CD14-positive monocyte (primary cell): ENCODE measurements around the gene CLDN3. TPM values are rescaled to one million over a fixed set of nuclear protein-coding genes. Genes with fewer than 3 reads are reported as not detected.

Source experiments
- DNase-seq, 3 donors: peaks; one replicate each; pipeline ENCODE4 v3.0.0-alpha.2; 2011 to 2022
- H2AFZ ChIP-seq: 2 replicates; pipeline ENCODE4 v1.6.0; 2012; ENCODE audit warnings: mild to moderate bottlenecking, low read depth, low read length, inconsistent platforms; ENCODE audit not compliant: insufficient read depth, poor library complexity, severe bottlenecking
- H3K27ac ChIP-seq, 2 donors: 1 replicate in 1 of 2; 2 replicates in 1 of 2; pipeline ENCODE4 v1.5.1; 2012 to 2013; ENCODE audit warnings: low read length in 2 of 2, control low read depth in 1 of 2, inconsistent platforms in 1 of 2, low read depth in 1 of 2, mild to moderate bottlenecking in 1 of 2
- H3K27me3 ChIP-seq, 2 donors: one replicate each; pipeline versions ENCODE4 v1.6.0 to v1.6.1; 2011 to 2013; ENCODE audit warnings: low read length in 2 of 2; ENCODE audit not compliant: control insufficient read depth in 2 of 2, insufficient read depth in 2 of 2
- H3K36me3 ChIP-seq, 2 donors: replicated peaks in 1 of 2; 1 replicate in 1 of 2; 2 replicates in 1 of 2; pipeline versions ENCODE4 v1.5.1 to v1.6.1; 2012 to 2013; ENCODE audit warnings: low read length in 2 of 2, control low read depth in 1 of 2, inconsistent platforms in 1 of 2, mild to moderate bottlenecking in 1 of 2; ENCODE audit not compliant: insufficient read depth in 2 of 2, control insufficient read depth in 1 of 2
- H3K4me1 ChIP-seq, 2 donors: 1 replicate in 1 of 2; 2 replicates in 1 of 2; pipeline versions ENCODE4 v1.5.1 to v1.6.1; 2012 to 2013; ENCODE audit warnings: low read length in 2 of 2, control low read depth in 1 of 2, inconsistent platforms in 1 of 2, mild to moderate bottlenecking in 1 of 2, moderate library complexity in 1 of 2; ENCODE audit not compliant: insufficient read depth in 2 of 2, control insufficient read depth in 1 of 2
- H3K4me2 ChIP-seq: replicated peaks from 2 replicates; pipeline ENCODE3; 2012; ENCODE audit warnings: low read length, moderate library complexity, mild to moderate bottlenecking; ENCODE audit not compliant: poor library complexity, severe bottlenecking; ENCODE audit errors: extremely low read depth
- H3K4me3 ChIP-seq, 3 experiments: fragments of 200-600 bp in 1 of 3; sonication (generic) in 1 of 3; replicated peaks in 1 of 3; 1 replicate in 2 of 3; 2 replicates in 1 of 3; pipeline ENCODE4 v1.5.1; 2011 to 2013; ENCODE audit warnings: low read length in 3 of 3, mild to moderate bottlenecking in 3 of 3, control low read depth in 2 of 3, low read depth in 2 of 3, inconsistent platforms in 1 of 3, moderate library complexity in 1 of 3
- H3K79me2 ChIP-seq: 2 replicates; pipeline ENCODE4 v1.6.0; 2012; ENCODE audit warnings: mild to moderate bottlenecking, control low read depth, inconsistent platforms, low read length, moderate library complexity; ENCODE audit not compliant: insufficient read depth
- H3K9ac ChIP-seq: 2 replicates; pipeline ENCODE4 v1.6.0; 2017; ENCODE audit warnings: low read length, mild to moderate bottlenecking; ENCODE audit not compliant: insufficient read depth, poor library complexity, severe bottlenecking
- H3K9me3 ChIP-seq, 2 donors: replicated peaks in 1 of 2; 1 replicate in 1 of 2; 2 replicates in 1 of 2; pipeline versions ENCODE4 v1.5.1 to v1.6.1; 2012 to 2013; ENCODE audit warnings: low read length in 2 of 2, control low read depth in 1 of 2; ENCODE audit not compliant: control insufficient read depth in 1 of 2, insufficient read depth in 1 of 2
- H4K20me1 ChIP-seq: 2 replicates; pipeline ENCODE4 v1.6.0; 2012; ENCODE audit warnings: mild to moderate bottlenecking, low read length, control low read depth, moderate library complexity; ENCODE audit not compliant: insufficient read depth
- H3K27ac Mint-ChIP-seq, 7 donors: one replicate each; pipeline ENCODE4 v1.8.0; 2020; ENCODE audit warnings: mild to moderate bottlenecking in 7 of 7, mixed read lengths in 7 of 7, moderate library complexity in 6 of 7, inconsistent platforms in 2 of 7
- H3K27me3 Mint-ChIP-seq, 3 donors: one replicate each; pipeline ENCODE4 v1.8.0; 2021 to 2022; ENCODE audit warnings: low read depth in 3 of 3, mild to moderate bottlenecking in 3 of 3, mixed read lengths in 3 of 3, moderate library complexity in 3 of 3, inconsistent platforms in 1 of 3
- H3K36me3 Mint-ChIP-seq, 2 donors: one replicate each; pipeline ENCODE4 v1.8.0; 2020; ENCODE audit warnings: mixed read lengths in 2 of 2, inconsistent platforms in 1 of 2, mild to moderate bottlenecking in 1 of 2
- H3K4me1 Mint-ChIP-seq: one replicate; pipeline ENCODE4 v1.8.0; 2020; ENCODE audit warnings: mild to moderate bottlenecking, mixed read lengths
- H3K4me3 Mint-ChIP-seq, 2 donors: one replicate each; pipeline ENCODE4 v1.8.0; 2020; ENCODE audit warnings: mild to moderate bottlenecking in 2 of 2, mixed read lengths in 2 of 2, moderate library complexity in 1 of 2
- H3K9me3 Mint-ChIP-seq, 7 donors: one replicate each; pipeline ENCODE4 v1.8.0; 2020 to 2022; ENCODE audit warnings: mixed read lengths in 7 of 7, mild to moderate bottlenecking in 6 of 7, moderate library complexity in 6 of 7, inconsistent platforms in 2 of 7
- WGBS: methylation state at CpG from one replicate; pipeline ENCODE4 v1.1.5; 2013; ENCODE audit warnings: missing lambda C conversion rate; ENCODE audit not compliant: insufficient coverage; 5-methylcytosine and 5-hydroxymethylcytosine counted together
- intact Hi-C, 2 donors: fragments of 100-400 bp; cut with micrococcal nuclease; formaldehyde crosslinking; loops; one replicate each; pipeline versions ENCODE4 v1.15.0 to v1.15.1; 2023
- polyA plus RNA-seq, 3 donors: library from polyadenylated mRNA; depleted of rRNA in 1 of 3; unstranded in 2 of 3; stranded (reverse) in 1 of 3; fragments of 300-500 nt in 2 of 3; fragments of >200 nt in 1 of 3; fragmentation: Illumina TruSeq in 2 of 3; gene quantifications; 1 replicate in 2 of 3; 2 replicates in 1 of 3; pipeline ENCODE4 v1.2.3, GENCODE V29; 2012 to 2021
- TF ChIP-seq, protein P1 (sequence below): fragments of 200-600 bp; IDR thresholded peaks from one replicate; pipeline ENCODE4 v1.8.0; 2022; ENCODE audit warnings: antibody characterized with exemption, mild to moderate bottlenecking

The CLDN3 gene
- polyA plus RNA-seq, 3 donors, result not detected

DNA sequence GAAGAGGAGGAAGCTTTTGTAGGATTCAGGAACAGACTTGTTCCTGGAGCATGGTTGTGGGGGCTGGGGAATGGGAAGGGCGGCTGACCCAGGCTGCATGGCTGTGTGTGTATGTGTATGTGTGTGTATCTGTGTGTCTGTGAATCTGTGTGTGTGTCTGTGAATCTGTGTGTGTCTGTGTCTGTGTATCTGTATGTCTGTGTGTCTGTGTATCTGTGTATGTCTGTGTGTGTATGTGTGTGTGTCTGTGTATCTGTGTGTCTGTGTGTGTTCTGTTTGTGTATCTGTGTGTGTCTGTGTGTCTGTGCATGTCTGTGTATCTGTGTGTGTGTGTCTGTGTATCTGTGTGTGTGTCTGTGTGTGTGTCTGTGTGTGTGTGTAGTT lies 44.0 kb downstream of the CLDN3 start:
- H3K79me2 ChIP-seq, result no peaks in the 10 kb centered on the region
- H4K20me1 ChIP-seq, result no peaks in the 10 kb centered on the region
- no peak overlapping the region for H3K27ac ChIP-seq
- no peaks in the 10 kb centered on the region for H3K36me3 ChIP-seq
- H3K9ac ChIP-seq, result no peak overlapping the region
- no peak overlapping the region for H3K4me2 ChIP-seq
- peaks cover 0 to 6% (median 1%) of the 10 kb centered on the region in 7 donors for H3K9me3 Mint-ChIP-seq
- H3K27ac Mint-ChIP-seq, result no peak overlapping the region
- H2AFZ ChIP-seq, result no peak overlapping the region
- H3K27me3 Mint-ChIP-seq, result peaks cover 53 to 66% (median 58%) of the 10 kb centered on the region in 3 donors
- peaks cover 7% of the 10 kb centered on the region for H3K4me1 Mint-ChIP-seq
- H3K9me3 ChIP-seq, result no peaks in the 10 kb centered on the region
- DNase-seq, result no peak
- intact Hi-C loops, result loop anchor here (5.0 kb wide), 3 partner anchors 39 to 119 kb away; no protein-coding TSS in a partner anchor
- no peak overlapping the region for H3K4me3 ChIP-seq
- H3K27me3 ChIP-seq, result peaks cover 13 to 65% of the 10 kb centered on the region in 2 donors
- H3K4me1 ChIP-seq, result no peaks in the 10 kb centered on the region
- TF ChIP-seq, protein P1, sequence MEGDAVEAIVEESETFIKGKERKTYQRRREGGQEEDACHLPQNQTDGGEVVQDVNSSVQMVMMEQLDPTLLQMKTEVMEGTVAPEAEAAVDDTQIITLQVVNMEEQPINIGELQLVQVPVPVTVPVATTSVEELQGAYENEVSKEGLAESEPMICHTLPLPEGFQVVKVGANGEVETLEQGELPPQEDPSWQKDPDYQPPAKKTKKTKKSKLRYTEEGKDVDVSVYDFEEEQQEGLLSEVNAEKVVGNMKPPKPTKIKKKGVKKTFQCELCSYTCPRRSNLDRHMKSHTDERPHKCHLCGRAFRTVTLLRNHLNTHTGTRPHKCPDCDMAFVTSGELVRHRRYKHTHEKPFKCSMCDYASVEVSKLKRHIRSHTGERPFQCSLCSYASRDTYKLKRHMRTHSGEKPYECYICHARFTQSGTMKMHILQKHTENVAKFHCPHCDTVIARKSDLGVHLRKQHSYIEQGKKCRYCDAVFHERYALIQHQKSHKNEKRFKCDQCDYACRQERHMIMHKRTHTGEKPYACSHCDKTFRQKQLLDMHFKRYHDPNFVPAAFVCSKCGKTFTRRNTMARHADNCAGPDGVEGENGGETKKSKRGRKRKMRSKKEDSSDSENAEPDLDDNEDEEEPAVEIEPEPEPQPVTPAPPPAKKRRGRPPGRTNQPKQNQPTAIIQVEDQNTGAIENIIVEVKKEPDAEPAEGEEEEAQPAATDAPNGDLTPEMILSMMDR, result peak; percentile 3
- H3K36me3 Mint-ChIP-seq, result no peaks in the 10 kb centered on the region
- whole genome bisulfite sequencing, result 82% methylated on average over 1 of the region's 1 CpG
- H3K4me3 Mint-ChIP-seq, result no peak overlapping the region

DNA sequence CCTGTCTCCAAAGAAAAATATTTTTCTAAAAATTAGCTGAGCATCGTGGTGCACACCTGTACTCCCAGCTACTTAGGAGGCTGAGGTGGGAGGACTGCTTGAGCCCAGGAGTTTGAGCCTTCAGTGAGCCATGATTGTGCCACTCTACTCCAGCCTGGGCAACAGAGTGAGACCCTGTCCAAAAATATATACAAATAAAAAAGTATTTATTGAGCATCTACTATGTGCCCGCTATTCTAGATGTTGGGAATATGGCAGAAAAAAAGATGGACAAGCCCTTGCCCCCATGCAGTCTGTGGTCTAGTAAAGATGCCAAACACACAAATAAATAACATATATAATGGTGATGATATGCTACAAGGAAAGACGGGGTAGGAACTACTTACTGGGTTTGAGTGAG lies 46.3 kb downstream of the CLDN3 start:
- peak overlapping the region in 1 of 2 donors; percentile 72 for H3K4me3 Mint-ChIP-seq
- Histone ChIP-seq H3K79me2 (no peaks in the 10 kb centered on the region), H3K4me1 (peaks cover 5 to 11% of the 10 kb centered on the region in 2 donors), H3K4me2 (no peak overlapping the region), H3K27me3 (peaks cover 22 to 76% of the 10 kb centered on the region in 2 donors), H3K4me3 (no peak overlapping the region), H3K27ac (no peak overlapping the region), H3K9me3 (no peaks in the 10 kb centered on the region), H3K9ac (no peak overlapping the region), H3K36me3 (no peaks in the 10 kb centered on the region), H2AFZ (no peak overlapping the region), H4K20me1 (no peaks in the 10 kb centered on the region)
- TF ChIP-seq, protein P1, result no peak
- peaks cover 0 to 14% (median 8%) of the 10 kb centered on the region in 7 donors for H3K9me3 Mint-ChIP-seq
- H3K27ac Mint-ChIP-seq, result no peak overlapping the region
- WGBS, result no CpG with 5 or more reads among the region's 3 CpGs
- no peak for DNase-seq
- peaks cover 4 to 5% of the 10 kb centered on the region in 2 donors for H3K36me3 Mint-ChIP-seq
- peaks cover 55 to 64% (median 61%) of the 10 kb centered on the region in 3 donors for H3K27me3 Mint-ChIP-seq
- intact Hi-C loops, result loop anchor here in 1 of 2 donors (5.0 kb wide), 1 partner anchor 57 kb away; the partner anchor contains the start of gene VPS37D
- peaks cover 11% of the 10 kb centered on the region for H3K4me1 Mint-ChIP-seq
